Brain microvascular endothelial cell (primary cell): ENCODE data around the gene OR6K2.
"Not testable (repeated sequence)": the region's sequence is repeated elsewhere in the genome, so short reads cannot be mapped to it uniquely, and the experiment has no call there.

Experiments
- DNase-seq: peaks from one replicate; pipeline ENCODE4 v3.0.0-alpha.2; 2020
- H3K27ac ChIP-seq: fragments of 250-450 bp; sonication (Bioruptor Pico); 2 replicates; pipeline ENCODE4 v1.5.1; 2020; ENCODE audit warnings: mild to moderate bottlenecking, moderate library complexity
- H3K27me3 ChIP-seq: fragments of 250-450 bp; sonication (Bioruptor Pico); replicated peaks from 2 replicates; pipeline ENCODE4 v1.5.1; 2020; ENCODE audit warnings: mild to moderate bottlenecking
- H3K36me3 ChIP-seq: fragments of 250-450 bp; sonication (Bioruptor Pico); replicated peaks from 2 replicates; pipeline ENCODE4 v1.5.1; 2020; ENCODE audit warnings: mild to moderate bottlenecking
- H3K4me3 ChIP-seq: 2 replicates; pipeline ENCODE4 v1.5.1; 2011; ENCODE audit warnings: low read depth, mild to moderate bottlenecking, control low read depth, low read length, moderate library complexity
- CTCF ChIP-seq: IDR thresholded peaks from 2 replicates; pipeline ENCODE4 v1.5.1; 2011; ENCODE audit warnings: low read depth, mild to moderate bottlenecking, moderate library complexity, low read length, control low read depth, inconsistent platforms; ENCODE audit errors: missing control alignments
- in situ Hi-C: cut with HindIII; loops from 2 replicates; pipeline ENCODE4 v1.10.0; 2017; ENCODE audit warnings: low sequenced_read_pairs, low pct_ligation_motif_present

Gene OR6K2

GRCh38 chr1:158711098-158711497 is 10.6 kb upstream of the OR6K2 start:
- Histone ChIP-seq H3K27ac (no peak overlapping the region), H3K36me3 (no peaks in the 10 kb centered on the region), H3K4me3 (no peak overlapping the region), H3K27me3 (no peaks in the 10 kb centered on the region)
- DNase-seq: no peak
- in situ Hi-C loops: no loop called here
- TF ChIP-seq CTCF: no peak

- H3K4me3 ChIP-seq: no peak overlapping the region
- H3K36me3 ChIP-seq: no peaks in the 10 kb centered on the region
- H3K27ac ChIP-seq: no peak overlapping the region
- in situ Hi-C loops: no loop called here
- no peak for DNase-seq
- TF ChIP-seq CTCF: no peak
- no peaks in the 10 kb centered on the region for H3K27me3 ChIP-seq
Observed at GRCh38 chr1:158706096-158706495, 5.6 kb upstream of the OR6K2 start.

GRCh38 chr1:158694596-158694995 is 5.9 kb downstream of the OR6K2 start:
- in situ Hi-C loops: no loop called here
- no peak for DNase-seq
- no peaks in the 10 kb centered on the region for H3K27me3 ChIP-seq
- H3K4me3 ChIP-seq: no peak overlapping the region
- H3K27ac ChIP-seq: no peak overlapping the region
- no peaks in the 10 kb centered on the region for H3K36me3 ChIP-seq
- TF ChIP-seq CTCF: no peak

GRCh38 chr1:158692356-158692755 is 8.1 kb downstream of the OR6K2 start:
- in situ Hi-C loops: no loop called here

GRCh38 chr1:158691907-158692306 is 8.5 kb downstream of the OR6K2 start:
- in situ Hi-C loops: no loop called here
- no peak for DNase-seq
- Histone ChIP-seq H3K4me3 (no peak overlapping the region), H3K36me3 (no peaks in the 10 kb centered on the region), H3K27me3 (no peaks in the 10 kb centered on the region), H3K27ac (no peak overlapping the region)
- no peak for TF ChIP-seq CTCF

More at GRCh38 chr1:158692356-158692755, 8.1 kb downstream of the OR6K2 start:
- Histone ChIP-seq H3K27ac (no peak overlapping the region), H3K4me3 (no peak overlapping the region), H3K27me3 (no peaks in the 10 kb centered on the region), H3K36me3 (no peaks in the 10 kb centered on the region)
- DNase-seq: no peak
- TF ChIP-seq CTCF: no peak

- H3K27me3 ChIP-seq, H3K36me3 ChIP-seq, H3K27ac ChIP-seq, in situ Hi-C loops, DNase-seq, H3K4me3 ChIP-seq: not testable (repeated sequence)
Observed at GRCh38 chr1:158691149-158691548, 9.3 kb downstream of the OR6K2 start.
